GM12801 (cell line): ENCODE results near the gene UNC5B.

Source experiments
- TF ChIP-seq, protein P1 (sequence below): IDR thresholded peaks from one replicate; pipeline ENCODE4 v1.5.1; 2011; ENCODE audit warnings: control low read depth; ENCODE audit not compliant: insufficient read length; ENCODE audit errors: extremely low read depth

UNC5B gene

GRCh38 chr10:71330789-71331404 lies 118.5 kb downstream of the UNC5B start:
- TF ChIP-seq, protein P1, sequence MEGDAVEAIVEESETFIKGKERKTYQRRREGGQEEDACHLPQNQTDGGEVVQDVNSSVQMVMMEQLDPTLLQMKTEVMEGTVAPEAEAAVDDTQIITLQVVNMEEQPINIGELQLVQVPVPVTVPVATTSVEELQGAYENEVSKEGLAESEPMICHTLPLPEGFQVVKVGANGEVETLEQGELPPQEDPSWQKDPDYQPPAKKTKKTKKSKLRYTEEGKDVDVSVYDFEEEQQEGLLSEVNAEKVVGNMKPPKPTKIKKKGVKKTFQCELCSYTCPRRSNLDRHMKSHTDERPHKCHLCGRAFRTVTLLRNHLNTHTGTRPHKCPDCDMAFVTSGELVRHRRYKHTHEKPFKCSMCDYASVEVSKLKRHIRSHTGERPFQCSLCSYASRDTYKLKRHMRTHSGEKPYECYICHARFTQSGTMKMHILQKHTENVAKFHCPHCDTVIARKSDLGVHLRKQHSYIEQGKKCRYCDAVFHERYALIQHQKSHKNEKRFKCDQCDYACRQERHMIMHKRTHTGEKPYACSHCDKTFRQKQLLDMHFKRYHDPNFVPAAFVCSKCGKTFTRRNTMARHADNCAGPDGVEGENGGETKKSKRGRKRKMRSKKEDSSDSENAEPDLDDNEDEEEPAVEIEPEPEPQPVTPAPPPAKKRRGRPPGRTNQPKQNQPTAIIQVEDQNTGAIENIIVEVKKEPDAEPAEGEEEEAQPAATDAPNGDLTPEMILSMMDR, result no peak

GRCh38 chr10:71331736-71332135 lies 119.4 kb downstream of the UNC5B start:
- TF ChIP-seq, protein P1, result no peak

- TF ChIP-seq, protein P1, result no peak
Measured at GRCh38 chr10:71332466-71332865, 120.1 kb downstream of the UNC5B start.

DNA sequence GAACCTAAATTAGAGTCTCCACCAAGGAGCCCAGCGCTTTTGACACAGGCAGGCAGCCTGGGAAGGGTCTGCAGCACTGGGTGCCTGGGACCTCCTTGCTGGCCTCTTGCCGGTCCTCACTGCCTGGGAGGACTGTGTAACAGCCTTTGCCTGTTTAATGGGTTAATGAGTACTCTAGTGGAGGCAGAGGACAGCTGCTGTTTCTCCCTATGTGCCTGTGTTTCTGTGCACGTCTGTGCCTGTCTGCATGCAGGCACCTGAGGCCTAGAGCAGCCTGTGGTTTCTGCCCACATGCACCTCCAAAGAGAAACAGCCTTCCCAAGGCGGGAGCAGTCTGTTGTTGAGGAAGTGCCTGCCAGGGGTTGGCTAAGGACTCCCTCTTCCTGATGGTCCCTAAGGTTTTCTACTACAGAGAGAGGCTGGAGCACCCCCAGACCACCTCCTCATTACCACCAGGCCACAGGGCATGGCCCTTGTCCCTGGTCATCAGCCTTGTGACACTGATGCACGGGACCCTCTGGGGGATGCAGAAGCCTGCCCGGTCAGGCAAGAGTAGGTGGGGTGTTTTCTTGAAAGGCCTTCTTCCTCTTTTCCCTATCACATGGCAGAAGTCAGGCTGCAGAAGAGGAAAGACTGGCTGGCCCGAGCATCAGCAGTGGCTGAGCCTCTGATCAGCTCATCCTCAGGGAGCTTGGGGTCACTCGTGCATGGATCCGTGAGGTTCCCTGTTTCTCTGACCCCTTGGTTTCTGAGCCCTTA lies 120.9 kb downstream of the UNC5B start:
- TF ChIP-seq, protein P1, result no peak

DNA sequence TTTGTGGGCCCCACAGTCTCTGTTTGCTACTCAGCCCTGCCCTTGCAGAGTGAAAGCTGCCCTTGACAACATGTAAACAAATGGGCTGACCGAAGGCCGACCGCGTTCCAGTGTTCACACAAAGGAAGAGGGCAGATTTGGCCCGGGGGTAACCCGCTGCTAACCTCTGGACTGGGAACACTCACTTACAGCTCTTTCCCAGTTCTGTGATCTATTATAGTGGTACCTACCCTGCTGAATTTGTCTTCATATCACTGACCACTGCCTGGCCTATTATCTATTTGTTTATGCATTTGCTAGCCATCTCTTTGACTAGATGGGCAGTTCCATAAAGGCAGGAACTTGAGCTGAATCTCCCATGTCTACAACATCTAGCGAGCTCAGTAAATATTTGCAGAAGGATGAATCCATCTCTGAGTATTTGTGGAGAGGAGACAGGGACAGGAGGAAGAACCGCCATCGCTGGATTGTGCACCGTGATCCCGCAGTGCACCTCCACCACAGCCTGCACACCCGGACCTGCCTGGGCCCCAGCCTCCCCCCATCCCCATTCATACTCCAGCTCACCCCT lies 121.9 kb downstream of the UNC5B start:
- TF ChIP-seq, protein P1, result no peak

GRCh38 chr10:71335173-71335708 lies 122.9 kb downstream of the UNC5B start:
- TF ChIP-seq, protein P1, result no peak

DNA sequence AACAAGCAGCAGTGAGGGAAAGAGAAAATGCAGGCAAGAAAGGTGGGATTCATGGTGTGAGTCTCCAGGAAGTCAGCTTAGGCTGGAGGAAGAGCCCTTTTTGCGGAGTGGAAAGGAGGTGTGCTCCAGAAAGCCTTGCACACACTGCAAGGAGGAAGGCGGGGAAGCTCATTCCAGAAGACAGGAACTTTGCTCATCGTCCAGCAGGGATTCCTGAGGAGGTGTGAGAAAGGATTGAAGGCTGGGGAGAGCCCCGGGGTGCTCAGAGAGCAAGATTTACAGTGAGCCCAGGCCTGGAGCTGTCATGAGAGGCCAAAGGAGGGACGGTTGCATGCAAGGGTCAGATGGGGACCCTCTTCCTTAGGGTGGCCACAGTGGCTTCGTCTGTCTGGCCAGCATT lies 124.3 kb downstream of the UNC5B start:
- TF ChIP-seq, protein P1, result no peak
